ENCODE data around the gene CHAT.
A peak's percentile ranks its signal among the peaks of the same experiment; 100 is the strongest.

Gene CHAT

GRCh38 chr10:49647985-49648795, 34.4 kb downstream of the CHAT start:
- intact Hi-C loops (cut with DNase I): no loop called here
- DNase-seq: peak in 2 of 10 donors; percentile 59 to 82

GRCh38 chr10:49649294-49649693, 35.5 kb downstream of the CHAT start:
- intact Hi-C loops (cut with DNase I): no loop called here
- DNase-seq: no peak

GRCh38 chr10:49649936-49650723, 36.3 kb downstream of the CHAT start:
- intact Hi-C loops (cut with DNase I): no loop called here
- DNase-seq: no peak

GRCh38 chr10:49650724-49651034, 36.8 kb downstream of the CHAT start:
- intact Hi-C loops (cut with DNase I): no loop called here
- peak in 1 of 10 donors; percentile 70 for DNase-seq

GRCh38 chr10:49651039-49651835, 37.4 kb downstream of the CHAT start:
- intact Hi-C loops (cut with DNase I): no loop called here
- DNase-seq: no peak

- DNase-seq: peak in 1 of 10 donors; percentile 11
- intact Hi-C loops (cut with DNase I): no loop called here
Measured at GRCh38 chr10:49651917-49652316, 38.1 kb downstream of the CHAT start.

- intact Hi-C loops (cut with DNase I): no loop called here
Measured at GRCh38 chr10:49652421-49653272, 38.8 kb downstream of the CHAT start.

GRCh38 chr10:49653273-49653929, 39.6 kb downstream of the CHAT start:
- intact Hi-C loops (cut with DNase I): no loop called here
- peak in 1 of 10 donors; percentile 50 for DNase-seq

More at GRCh38 chr10:49652421-49653272, 38.8 kb downstream of the CHAT start:
- DNase-seq: peak in 1 of 10 donors; percentile 2

GRCh38 chr10:49654036-49654693, 40.3 kb downstream of the CHAT start:
- intact Hi-C loops (cut with DNase I): no loop called here
- DNase-seq: peak in 2 of 10 donors; percentile 17 to 71

GRCh38 chr10:49655099-49655498, 41.3 kb downstream of the CHAT start:
- intact Hi-C loops (cut with DNase I): no loop called here

GRCh38 chr10:49656845-49657493, 43.1 kb downstream of the CHAT start:
- intact Hi-C loops (cut with DNase I): no loop called here
- no peak for DNase-seq

More at GRCh38 chr10:49655099-49655498, 41.3 kb downstream of the CHAT start:
- DNase-seq: peak in 2 of 10 donors; percentile 71 to 77

- DNase-seq: no peak
- intact Hi-C loops (cut with DNase I): no loop called here
Measured at GRCh38 chr10:49657606-49658005, 43.8 kb downstream of the CHAT start.

- intact Hi-C loops (cut with DNase I): no loop called here
- DNase-seq: no peak
Measured at GRCh38 chr10:49661140-49661856, 47.5 kb downstream of the CHAT start.

GRCh38 chr10:49662169-49662830, 48.5 kb downstream of the CHAT start:
- intact Hi-C loops (cut with DNase I): no loop called here

GRCh38 chr10:49663596-49663995, 49.8 kb downstream of the CHAT start:
- no peak for DNase-seq
- intact Hi-C loops (cut with DNase I): no loop called here

More at GRCh38 chr10:49662169-49662830, 48.5 kb downstream of the CHAT start:
- no peak for DNase-seq

- intact Hi-C loops (cut with DNase I): no loop called here
- DNase-seq: no peak
Measured at GRCh38 chr10:49664006-49664841, 50.4 kb downstream of the CHAT start.
